HepG2 (cell line): ENCODE measurements around the gene HKDC1.

Source experiments
- CREB1 ChIP-seq, 2 experiments: fragments of 450-650 bp in 1 of 2; IDR thresholded peaks; 2 replicates each; pipeline ENCODE4 v1.6.1; 2016 to 2017; ENCODE audit warnings: control low read depth in 1 of 2, mild to moderate bottlenecking in 1 of 2, missing compliant biosample characterization in 1 of 2, missing genetic modification characterization in 1 of 2
- CTCF ChIP-seq: sonication (generic); formaldehyde crosslinking; IDR thresholded peaks from 2 replicates; pipeline ENCODE4 v1.5.0; 2020; ENCODE audit warnings: mild to moderate bottlenecking, missing genetic modification reagents, moderate library complexity
- ETV6 ChIP-seq: sonication (generic); formaldehyde crosslinking; conservative IDR thresholded peaks from 2 replicates; pipeline ENCODE4 v1.4.0; 2020; ENCODE audit warnings: missing genetic modification reagents
- JUN ChIP-seq: sonication (generic); formaldehyde crosslinking; IDR thresholded peaks from 2 replicates; pipeline ENCODE4 v1.4.0; 2020; ENCODE audit warnings: mild to moderate bottlenecking, missing genetic modification reagents
- RAD21 ChIP-seq: fragments of 450-650 bp; formaldehyde crosslinking; IDR thresholded peaks from 2 replicates; pipeline ENCODE4 v1.5.0; 2020; ENCODE audit warnings: mild to moderate bottlenecking
- SETDB1 ChIP-seq: sonication (generic); formaldehyde crosslinking; IDR thresholded peaks from 2 replicates; pipeline ENCODE4 v1.5.1; 2020; ENCODE audit warnings: missing genetic modification reagents, mild to moderate bottlenecking, borderline replicate concordance
- ZNF17 ChIP-seq: sonication (generic); formaldehyde crosslinking; IDR thresholded peaks from 2 replicates; pipeline ENCODE4 v1.5.0; 2020; ENCODE audit warnings: mild to moderate bottlenecking, missing genetic modification reagents

GRCh38 chr10:69180525-69181204 lies 39.5 kb upstream of the HKDC1 start:
- TF ChIP-seq ETV6 (CRISPR knock-in tag) (no peak), SETDB1 (CRISPR knock-in tag) (no peak), JUN (CRISPR knock-in tag) (no peak), CREB1 (IDR thresholded peaks at IDR 0.05) (no peak), CREB1 (CRISPR knock-in tag; IDR thresholded peaks at IDR 0.05) (no peak), RAD21 (CRISPR knock-in tag) (no peak), CTCF (no peak), ZNF17 (no peak)
